ENCODE measurements around the gene GPR151. TPM values are rescaled to one million over a fixed set of nuclear protein-coding genes. Genes with fewer than 3 reads are reported as not detected.

The GPR151 gene
- polyA plus RNA-seq, 1 donor from 2014 or later: 1.0 TPM

- Histone ChIP-seq H3F3A (ENCODE audit: insufficient read depth, low read length, poor library complexity, severe bottlenecking) (no peaks in the 10 kb centered on the region), H3K27ac (ENCODE audit: low read length) (no peak overlapping the region), H3K4me3 (ENCODE audit: low read length) (no peak overlapping the region), H4K20me1 (ENCODE audit: insufficient read depth) (no peaks in the 10 kb centered on the region), H3K36me3 (ENCODE audit: insufficient read depth, low read length) (no peaks in the 10 kb centered on the region), H3K9ac (ENCODE audit: low read length) (no peak overlapping the region), H3K79me2 (replicated peaks; ENCODE audit: insufficient read depth, low read length) (no peaks in the 10 kb centered on the region), H3K9me2 (ENCODE audit: insufficient read depth, low read length) (no peaks in the 10 kb centered on the region), H2AFZ (ENCODE audit: low read depth, low read length) (no peak overlapping the region), H3K9me3 (ENCODE audit: low read length) (no peaks in the 10 kb centered on the region), H3K27me3 (ENCODE audit: insufficient read depth, low read depth, low read length) (no peaks in the 10 kb centered on the region), H3K4me2 (ENCODE audit: low read length) (no peak overlapping the region)
- no peak for TF ChIP-seq CTCF (IDR thresholded peaks at IDR 0.05; ENCODE audit: poor library complexity, severe bottlenecking)
- TF ChIP-seq POLR2AphosphoS5 (IDR thresholded peaks at IDR 0.05): no peak
- TF ChIP-seq RAD21 (conservative IDR thresholded peaks at IDR 0.05): no peak
- no peak for TF ChIP-seq TAF1 (IDR thresholded peaks at IDR 0.05; ENCODE audit: low read depth)
- no peak for TF ChIP-seq EZH2 (IDR thresholded peaks at IDR 0.05; ENCODE audit: borderline replicate concordance, insufficient read depth, low read length, poor library complexity, severe bottlenecking)
- no peak for TF ChIP-seq REST (IDR thresholded peaks at IDR 0.05; ENCODE audit: borderline replicate concordance)
- no peak for TF ChIP-seq EP300 (conservative IDR thresholded peaks at IDR 0.05; ENCODE audit: poor library complexity, severe bottlenecking)
- TF ChIP-seq SMC3 (conservative IDR thresholded peaks at IDR 0.05; ENCODE audit: poor library complexity): no peak
- TF ChIP-seq MXI1 (conservative IDR thresholded peaks at IDR 0.05; ENCODE audit: poor library complexity, severe bottlenecking): no peak
Observed at GRCh38 chr5:146520731-146521130, 4.7 kb upstream of the GPR151 start.

DNA sequence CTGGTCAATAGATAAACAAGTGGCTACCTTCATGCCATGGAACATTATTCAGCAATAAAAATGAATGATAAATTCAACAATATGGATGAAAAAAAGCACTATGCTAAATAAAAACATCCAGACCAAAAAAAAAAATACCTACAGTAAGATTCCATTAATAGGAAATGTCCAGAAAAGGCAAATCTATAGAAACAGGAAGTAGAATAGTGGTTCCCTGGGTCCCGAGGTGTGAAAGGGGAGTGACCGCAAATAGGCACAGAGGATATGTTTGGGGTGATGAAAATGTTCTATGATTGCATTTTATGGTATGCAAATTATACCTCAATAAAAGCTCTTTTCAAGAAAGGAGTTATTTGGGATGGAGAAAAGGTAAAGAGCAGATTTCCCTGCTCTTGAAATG is 3.6 kb upstream of the GPR151 start:
- TF ChIP-seq EP300 (conservative IDR thresholded peaks at IDR 0.05; ENCODE audit: poor library complexity, severe bottlenecking) (no peak), RAD21 (conservative IDR thresholded peaks at IDR 0.05) (no peak), REST (IDR thresholded peaks at IDR 0.05; ENCODE audit: borderline replicate concordance) (no peak), EZH2 (IDR thresholded peaks at IDR 0.05; ENCODE audit: borderline replicate concordance, insufficient read depth, low read length, poor library complexity, severe bottlenecking) (no peak)
- H3K9ac ChIP-seq (ENCODE audit: low read length): no peak overlapping the region
- no peaks in the 10 kb centered on the region for H3K9me2 ChIP-seq (ENCODE audit: insufficient read depth, low read length)
- H3K27ac ChIP-seq (ENCODE audit: low read length): no peak overlapping the region
- no peaks in the 10 kb centered on the region for H3K27me3 ChIP-seq (ENCODE audit: insufficient read depth, low read depth, low read length)
- H3K4me2 ChIP-seq (ENCODE audit: low read length): no peak overlapping the region
- no peaks in the 10 kb centered on the region for H4K20me1 ChIP-seq (ENCODE audit: insufficient read depth)
- no peak overlapping the region for H2AFZ ChIP-seq (ENCODE audit: low read depth, low read length)
- no peaks in the 10 kb centered on the region for H3K9me3 ChIP-seq (ENCODE audit: low read length)
- no peaks in the 10 kb centered on the region for H3K79me2 ChIP-seq (replicated peaks; ENCODE audit: insufficient read depth, low read length)
- no peaks in the 10 kb centered on the region for H3F3A ChIP-seq (ENCODE audit: insufficient read depth, low read length, poor library complexity, severe bottlenecking)
- H3K4me3 ChIP-seq (ENCODE audit: low read length): no peak overlapping the region
- H3K36me3 ChIP-seq (ENCODE audit: insufficient read depth, low read length): no peaks in the 10 kb centered on the region
